Cortex of kidney (tissue), 1 donor: Measurements from ENCODE around the gene ZNF574.

Source experiments
- DNase-seq: peaks from one replicate; lab custom pipeline; 2025; lab: John Stamatoyannopoulos, UW

The ZNF574 gene

GRCh38 chr19:42102877-42103276, 26.9 kb downstream of the ZNF574 start:
- no peak for DNase-seq

- DNase-seq, result no peak
These were observed 29.4 kb downstream of the ZNF574 start for GRCh38 chr19:42105368-42105767.

- DNase-seq, result no peak
These were observed 32.8 kb downstream of the ZNF574 start for GRCh38 chr19:42108527-42109389.

- no peak for DNase-seq
These were observed 33.9 kb downstream of the ZNF574 start for GRCh38 chr19:42109896-42110295.

GRCh38 chr19:42110658-42111057, 34.7 kb downstream of the ZNF574 start:
- DNase-seq, result no peak

GRCh38 chr19:42111384-42111783, 35.4 kb downstream of the ZNF574 start:
- DNase-seq, result no peak

- DNase-seq, result no peak
These were observed 35.8 kb downstream of the ZNF574 start for GRCh38 chr19:42111811-42112210.

GRCh38 chr19:42113641-42114348, 37.8 kb downstream of the ZNF574 start:
- DNase-seq, result no peak

GRCh38 chr19:42114412-42114811, 38.4 kb downstream of the ZNF574 start:
- DNase-seq, result no peak

- no peak for DNase-seq
These were observed 39.3 kb downstream of the ZNF574 start for GRCh38 chr19:42115219-42115618.

GRCh38 chr19:42115705-42116104, 39.7 kb downstream of the ZNF574 start:
- DNase-seq, result no peak

GRCh38 chr19:42116308-42117075, 40.5 kb downstream of the ZNF574 start:
- DNase-seq, result no peak

GRCh38 chr19:42117076-42117475, 41.1 kb downstream of the ZNF574 start:
- no peak for DNase-seq

- DNase-seq, result no peak
These were observed 44.5 kb downstream of the ZNF574 start for GRCh38 chr19:42120276-42120980.

GRCh38 chr19:42121036-42121621, 45.2 kb downstream of the ZNF574 start:
- DNase-seq, result no peak

- no peak for DNase-seq
These were observed 45.7 kb downstream of the ZNF574 start for GRCh38 chr19:42121656-42122069.

- DNase-seq, result no peak
These were observed 47.0 kb downstream of the ZNF574 start for GRCh38 chr19:42122691-42123607.

- no peak for DNase-seq
These were observed 47.8 kb downstream of the ZNF574 start for GRCh38 chr19:42123765-42124164.

GRCh38 chr19:42124386-42124901, 48.5 kb downstream of the ZNF574 start:
- DNase-seq, result no peak

GRCh38 chr19:42125536-42125935, 49.6 kb downstream of the ZNF574 start:
- no peak for DNase-seq
